RPMI8226 (cell line): ENCODE measurements around the gene FATE1.
A peak's percentile ranks its signal among the peaks of the same experiment; 100 is the strongest.

ENCODE experiments used
- DNase-seq: peaks from one replicate; pipeline ENCODE4 v3.0.0-alpha.2; 2015

FATE1 gene

GRCh38 chrX:151745651-151746050 is 29.8 kb downstream of the FATE1 start:
- DNase-seq: no peak

GRCh38 chrX:151746502-151746901 is 30.7 kb downstream of the FATE1 start:
- no peak for DNase-seq

GRCh38 chrX:151750511-151750910 is 34.7 kb downstream of the FATE1 start:
- no peak for DNase-seq

- no peak for DNase-seq
These were observed 37.0 kb downstream of the FATE1 start for GRCh38 chrX:151752847-151753246.

- DNase-seq: peak; percentile 45
These were observed 37.6 kb downstream of the FATE1 start for GRCh38 chrX:151753313-151754046.

GRCh38 chrX:151754047-151754429 is 38.2 kb downstream of the FATE1 start:
- DNase-seq: no peak

GRCh38 chrX:151754641-151755215 is 38.9 kb downstream of the FATE1 start:
- DNase-seq: no peak

- DNase-seq: no peak
These were observed 43.3 kb downstream of the FATE1 start for GRCh38 chrX:151759041-151759708.

GRCh38 chrX:151762802-151763201 is 47.0 kb downstream of the FATE1 start:
- no peak for DNase-seq

- DNase-seq: no peak
These were observed 47.9 kb downstream of the FATE1 start for GRCh38 chrX:151763711-151764110.

- no peak for DNase-seq
These were observed 49.2 kb downstream of the FATE1 start for GRCh38 chrX:151765026-151765425.

GRCh38 chrX:151771726-151772125 is 55.9 kb downstream of the FATE1 start:
- no peak for DNase-seq
